GM13976 (cell line): ENCODE results near the gene KRT28.
"Not testable (repeated sequence)": the region's sequence is repeated elsewhere in the genome, so short reads cannot be mapped to it uniquely, and the experiment has no call there.

Source experiments
- DNase-seq: peaks from one replicate; pipeline ENCODE4 v3.0.0; 2012; ENCODE audit warnings: low spot score
- in situ Hi-C: fragments of 300-500 bp; cut with MboI; formaldehyde crosslinking; loops from one replicate; pipeline ENCODE4 v1.12.0; 2022; ENCODE audit warnings: low sequenced_read_pairs, mixed read lengths, inconsistent platforms; ENCODE audit not compliant: unreplicated experiment
- TF ChIP-seq, protein P1 (sequence below): IDR thresholded peaks from 2 replicates; pipeline ENCODE4 v1.5.1; 2012; ENCODE audit warnings: borderline replicate concordance, mild to moderate bottlenecking; ENCODE audit not compliant: insufficient read depth; ENCODE audit errors: extremely low read depth, missing control alignments, control extremely low read depth

The KRT28 gene

GRCh38 chr17:40818733-40819527 lies 19.2 kb upstream of the KRT28 start:
- TF ChIP-seq, protein P1, sequence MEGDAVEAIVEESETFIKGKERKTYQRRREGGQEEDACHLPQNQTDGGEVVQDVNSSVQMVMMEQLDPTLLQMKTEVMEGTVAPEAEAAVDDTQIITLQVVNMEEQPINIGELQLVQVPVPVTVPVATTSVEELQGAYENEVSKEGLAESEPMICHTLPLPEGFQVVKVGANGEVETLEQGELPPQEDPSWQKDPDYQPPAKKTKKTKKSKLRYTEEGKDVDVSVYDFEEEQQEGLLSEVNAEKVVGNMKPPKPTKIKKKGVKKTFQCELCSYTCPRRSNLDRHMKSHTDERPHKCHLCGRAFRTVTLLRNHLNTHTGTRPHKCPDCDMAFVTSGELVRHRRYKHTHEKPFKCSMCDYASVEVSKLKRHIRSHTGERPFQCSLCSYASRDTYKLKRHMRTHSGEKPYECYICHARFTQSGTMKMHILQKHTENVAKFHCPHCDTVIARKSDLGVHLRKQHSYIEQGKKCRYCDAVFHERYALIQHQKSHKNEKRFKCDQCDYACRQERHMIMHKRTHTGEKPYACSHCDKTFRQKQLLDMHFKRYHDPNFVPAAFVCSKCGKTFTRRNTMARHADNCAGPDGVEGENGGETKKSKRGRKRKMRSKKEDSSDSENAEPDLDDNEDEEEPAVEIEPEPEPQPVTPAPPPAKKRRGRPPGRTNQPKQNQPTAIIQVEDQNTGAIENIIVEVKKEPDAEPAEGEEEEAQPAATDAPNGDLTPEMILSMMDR: no peak
- DNase-seq: peak; percentile 87
- in situ Hi-C loops: no loop called here

- TF ChIP-seq, protein P1: no peak
- in situ Hi-C loops: no loop called here
- DNase-seq: no peak
These were observed 18.6 kb upstream of the KRT28 start for GRCh38 chr17:40818343-40818732.

- DNase-seq: no peak
- TF ChIP-seq, protein P1: no peak
- in situ Hi-C loops: no loop called here
These were observed 17.4 kb upstream of the KRT28 start for GRCh38 chr17:40817103-40817682.

GRCh38 chr17:40816569-40816968 lies 16.8 kb upstream of the KRT28 start:
- in situ Hi-C loops: no loop called here
- no peak for DNase-seq
- TF ChIP-seq, protein P1: no peak

DNA sequence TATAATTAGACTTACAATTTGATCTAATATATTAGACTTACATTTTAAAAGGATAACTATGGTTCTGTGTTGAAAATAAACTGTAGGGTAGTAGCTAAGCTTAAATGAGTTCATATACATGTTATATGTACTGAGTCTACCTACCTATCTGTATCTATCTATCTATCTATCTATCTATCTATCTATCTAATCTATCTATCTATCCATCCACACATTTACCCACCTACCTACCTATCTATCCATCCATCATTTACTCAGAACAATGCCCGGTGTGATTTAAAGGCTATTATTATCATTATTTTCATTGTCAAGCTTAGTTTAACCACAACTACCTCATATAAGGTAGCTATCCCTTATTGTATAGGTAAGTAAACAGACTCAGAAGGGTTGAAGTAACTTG lies 15.6 kb upstream of the KRT28 start:
- TF ChIP-seq, protein P1: no peak
- DNase-seq: no peak
- in situ Hi-C loops: no loop called here

GRCh38 chr17:40814657-40815056 lies 14.9 kb upstream of the KRT28 start:
- DNase-seq, in situ Hi-C loops: not testable (repeated sequence)

DNA sequence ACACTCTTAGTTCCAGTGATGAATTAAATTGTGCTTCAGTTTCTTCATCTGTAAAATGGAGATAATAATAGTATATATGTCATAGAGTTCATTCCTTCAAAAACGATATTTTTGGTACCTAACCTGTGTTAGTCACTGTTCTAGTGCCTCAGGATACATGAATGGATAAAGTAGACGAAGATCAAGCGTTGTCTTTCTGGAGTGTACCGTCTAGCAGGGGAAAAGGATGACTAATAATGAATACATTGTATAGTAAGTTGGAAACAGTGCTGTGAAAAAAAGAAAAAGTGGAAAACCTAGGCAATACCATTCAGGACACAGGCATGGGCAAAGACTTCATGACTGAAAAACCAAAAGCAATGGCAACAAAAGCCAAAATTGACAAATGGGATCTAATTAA lies 14.0 kb upstream of the KRT28 start:
- TF ChIP-seq, protein P1: no peak
- no peak for DNase-seq
- in situ Hi-C loops: no loop called here
